ENCODE data around the gene VAV3. TPM values are rescaled to one million over a fixed set of nuclear protein-coding genes. Genes with fewer than 3 reads are reported as not detected.

VAV3 gene
- total RNA-seq, 2 donors from 2014 or later: 6.9 to 7.7 TPM

- Histone ChIP-seq H3K27ac (no peak overlapping the region), H3K27me3 (replicated peaks; ENCODE audit: insufficient read depth) (no peaks in the 10 kb centered on the region), H3K36me3 (no peaks in the 10 kb centered on the region), H3K9me3 (no peaks in the 10 kb centered on the region), H3K4me3 (no peak overlapping the region), H3K4me1 (ENCODE audit: control insufficient read depth in 1 of 2, low read depth in 2 of 2) (no peaks in the 10 kb centered on the region)
- TF ChIP-seq CTCF (IDR thresholded peaks at IDR 0.05): no peak
- DNase-seq (ENCODE audit: low spot score): no peak
- no peak for ATAC-seq (ENCODE audit: insufficient number of reproducible peaks, low FRiP score, low read depth)
Observed at GRCh38 chr1:107534632-107535031, 430.3 kb downstream of the VAV3 start.

- no peak for DNase-seq (ENCODE audit: low spot score)
- Histone ChIP-seq H3K4me1 (ENCODE audit: control insufficient read depth in 1 of 2, low read depth in 2 of 2) (no peaks in the 10 kb centered on the region), H3K27me3 (replicated peaks; ENCODE audit: insufficient read depth) (no peaks in the 10 kb centered on the region), H3K27ac (no peak overlapping the region), H3K9me3 (no peaks in the 10 kb centered on the region), H3K4me3 (no peak overlapping the region), H3K36me3 (no peaks in the 10 kb centered on the region)
- ATAC-seq (ENCODE audit: insufficient number of reproducible peaks, low FRiP score, low read depth): no peak
- no peak for TF ChIP-seq CTCF (IDR thresholded peaks at IDR 0.05)
Observed at GRCh38 chr1:107533436-107533835, 431.5 kb downstream of the VAV3 start.

- Histone ChIP-seq H3K4me1 (ENCODE audit: control insufficient read depth in 1 of 2, low read depth in 2 of 2) (no peaks in the 10 kb centered on the region), H3K27ac (no peak overlapping the region), H3K36me3 (no peaks in the 10 kb centered on the region), H3K4me3 (no peak overlapping the region), H3K27me3 (replicated peaks; ENCODE audit: insufficient read depth) (no peaks in the 10 kb centered on the region), H3K9me3 (no peaks in the 10 kb centered on the region)
- no peak for ATAC-seq (ENCODE audit: insufficient number of reproducible peaks, low FRiP score, low read depth)
- DNase-seq (ENCODE audit: low spot score): no peak
- no peak for TF ChIP-seq CTCF (IDR thresholded peaks at IDR 0.05)
Observed at GRCh38 chr1:107532318-107532717, 432.7 kb downstream of the VAV3 start.

- Histone ChIP-seq H3K27ac (no peak overlapping the region), H3K9me3 (no peaks in the 10 kb centered on the region), H3K4me1 (ENCODE audit: control insufficient read depth in 1 of 2, low read depth in 2 of 2) (no peaks in the 10 kb centered on the region), H3K27me3 (replicated peaks; ENCODE audit: insufficient read depth) (no peaks in the 10 kb centered on the region), H3K4me3 (no peak overlapping the region), H3K36me3 (no peaks in the 10 kb centered on the region)
- TF ChIP-seq CTCF (IDR thresholded peaks at IDR 0.05): no peak
- DNase-seq (ENCODE audit: low spot score) (no peak), ATAC-seq (ENCODE audit: insufficient number of reproducible peaks, low FRiP score, low read depth) (no peak)
Observed at GRCh38 chr1:107531065-107531908, 433.7 kb downstream of the VAV3 start.

- DNase-seq (ENCODE audit: low spot score): no peak
- no peaks in the 10 kb centered on the region for H3K4me1 ChIP-seq (ENCODE audit: control insufficient read depth in 1 of 2, low read depth in 2 of 2)
- H3K4me3 ChIP-seq: no peak overlapping the region
- no peak for TF ChIP-seq CTCF (IDR thresholded peaks at IDR 0.05)
- no peak for ATAC-seq (ENCODE audit: insufficient number of reproducible peaks, low FRiP score, low read depth)
- H3K36me3 ChIP-seq: no peaks in the 10 kb centered on the region
- no peaks in the 10 kb centered on the region for H3K9me3 ChIP-seq
- no peaks in the 10 kb centered on the region for H3K27me3 ChIP-seq (replicated peaks; ENCODE audit: insufficient read depth)
- H3K27ac ChIP-seq: no peak overlapping the region
Observed at GRCh38 chr1:107530543-107530942, 434.4 kb downstream of the VAV3 start.
